Thoracic aorta endothelial cell (primary cell): Measurements from ENCODE around the gene KCTD16. TPM values are rescaled to one million over a fixed set of nuclear protein-coding genes. Genes with fewer than 3 reads are reported as not detected.

Source experiments
- small RNA-seq: library from RNA; depleted of rRNA; stranded (forward); fragments of <200 nt; gene quantifications from one replicate; pipeline ENCODE3, GENCODE V24; 2012
- total RNA-seq: library from RNA; depleted of rRNA; stranded (reverse); fragments of >200 nt; gene quantifications from 2 replicates; pipeline ENCODE4 v1.2.3, GENCODE V29; 2012

Gene KCTD16
- 0.07 and 0.27 TPM in 2 replicates for total RNA-seq

DNA sequence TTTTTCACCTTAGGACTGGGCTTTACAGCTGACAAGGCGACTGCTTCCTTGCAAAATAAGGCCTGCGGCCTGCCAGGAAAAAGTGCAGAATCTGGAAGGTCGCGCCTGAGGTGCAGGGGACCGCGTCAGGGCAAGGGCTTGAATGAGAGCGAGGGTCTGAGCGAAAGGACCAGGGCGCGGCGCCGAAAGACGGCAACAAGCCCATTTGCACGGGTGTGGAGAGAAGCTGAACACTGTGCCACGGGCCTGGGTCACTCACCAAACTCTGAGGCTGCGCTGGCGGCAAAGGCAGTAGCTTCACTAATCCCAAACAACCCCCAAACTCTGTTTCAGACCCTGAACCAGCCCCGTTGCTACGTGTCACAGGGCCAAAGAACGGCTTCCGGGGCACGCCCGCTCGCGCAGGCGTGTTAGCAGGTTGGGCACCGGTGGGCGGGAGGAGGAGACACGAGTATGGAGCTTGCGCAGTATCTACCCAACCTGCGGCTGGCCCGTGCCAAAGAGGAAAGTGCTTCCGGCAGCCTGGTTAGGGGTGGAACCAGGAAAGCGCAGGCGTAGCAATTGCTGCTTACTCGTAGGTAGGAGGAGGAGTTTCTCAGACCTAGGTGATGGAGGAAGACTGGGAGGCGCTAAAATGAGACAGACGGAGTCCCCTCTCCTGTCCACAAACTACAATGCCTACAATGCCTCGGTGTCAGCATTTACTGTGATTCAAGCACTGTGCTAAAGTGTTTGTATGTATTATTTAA is at the start of gene KCTD16, which contains the start of gene YIPF5:
TSS of gene KCTD16 (plus strand) at position 598 of the 749 bp plus-strand sequence.
TSS of gene YIPF5 (minus strand) at position 384 of the 749 bp plus-strand sequence. CDS start 704 bp downstream, outside the sequence.

Small RNA genes lying within 50 kb of the gene (small RNA-seq; reads per million reads assigned to genes)
- gene CKS1BP5 (not detected), gene RN7SL87P (not detected)

Other genes with a start within 250 kb of the KCTD16 start
- gene YIPF5, start 214 bp upstream of the KCTD16 start, total RNA-seq: 83.6 and 94.2 TPM in 2 replicates